ENCODE results near the gene TLCD1.

The TLCD1 gene

DNA sequence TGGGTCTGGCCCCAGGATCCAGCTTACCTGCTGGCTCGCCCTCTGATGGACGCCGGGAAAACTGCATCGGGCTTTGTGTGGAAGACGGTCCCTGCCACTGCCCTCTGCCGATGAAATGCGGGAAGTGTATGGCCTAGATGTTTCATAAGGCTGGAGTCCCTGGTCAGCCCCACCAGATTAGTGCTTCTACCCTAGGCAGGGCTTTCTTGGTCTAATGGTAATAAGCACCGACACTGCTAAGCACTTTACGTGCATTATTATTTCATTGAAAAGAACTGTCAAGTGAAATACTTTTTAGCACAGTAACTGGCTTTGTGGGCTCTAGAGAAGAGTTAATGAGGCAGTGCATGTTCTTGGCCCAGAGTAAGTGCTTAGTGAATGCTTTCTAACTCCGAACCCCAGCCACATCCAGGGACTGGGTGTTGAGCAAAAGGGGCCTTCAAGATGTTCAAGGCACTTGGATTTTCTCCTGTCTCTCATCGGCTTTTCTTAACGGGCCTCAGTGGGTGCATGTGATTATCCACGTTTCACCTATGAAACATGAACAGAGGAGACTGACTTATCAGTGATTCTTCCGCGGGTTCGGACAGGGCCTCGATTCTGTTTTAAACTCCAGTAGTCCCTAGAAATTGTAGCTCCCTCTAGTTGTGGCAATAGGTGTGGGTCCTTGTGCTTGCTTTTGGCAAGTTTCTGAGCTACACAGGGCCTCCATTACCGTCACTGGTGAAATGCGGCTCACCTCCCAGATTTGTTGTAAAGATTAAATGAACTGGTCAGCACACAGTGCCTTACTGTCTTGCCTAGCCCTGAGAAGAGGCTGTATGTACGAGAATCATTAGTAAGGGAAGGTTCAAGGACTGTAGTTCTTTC is 24.4 kb upstream of the TLCD1 start:
- DNase-seq (ENCODE audit: low read depth): peak; percentile 90
- TF ChIP-seq CTCF (conservative IDR thresholded peaks at IDR 0.05; ENCODE audit: low read length): peak; percentile 100
- no peak overlapping the region for H3K4me3 ChIP-seq (ENCODE audit: low read length)

DNA sequence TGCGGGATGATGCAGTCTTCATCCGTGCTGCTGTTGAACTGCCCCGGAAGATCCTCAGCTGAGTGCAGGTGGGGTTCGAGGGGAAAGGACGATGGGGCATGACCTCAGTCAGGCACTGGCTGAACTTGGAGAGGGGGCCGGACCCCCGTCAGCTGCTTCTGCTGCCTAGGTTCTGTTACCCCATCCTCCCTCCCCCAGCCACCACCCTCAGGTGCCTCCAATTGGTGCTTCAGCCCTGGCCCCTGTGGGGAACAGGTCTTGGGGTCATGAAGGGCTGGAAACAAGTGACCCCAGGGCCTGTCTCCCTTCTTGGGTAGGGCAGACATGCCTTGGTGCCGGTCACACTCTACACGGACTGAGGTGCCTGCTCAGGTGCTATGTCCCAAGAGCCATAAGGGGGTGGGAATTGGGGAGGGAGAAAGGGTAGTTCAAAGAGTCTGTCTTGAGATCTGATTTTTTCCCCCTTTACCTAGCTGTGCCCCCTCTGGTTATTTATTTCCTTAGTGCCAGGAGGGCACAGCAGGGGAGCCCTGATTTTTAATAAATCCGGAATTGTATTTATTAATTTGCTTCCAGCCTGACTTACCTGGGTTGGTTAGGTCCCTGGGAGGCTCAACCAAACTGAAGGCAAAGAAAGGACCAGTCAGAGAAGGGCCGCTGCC is 23.6 kb upstream of the TLCD1 start:
- no peak for TF ChIP-seq CTCF (conservative IDR thresholded peaks at IDR 0.05; ENCODE audit: low read length)
- DNase-seq (ENCODE audit: low read depth): no peak

DNA sequence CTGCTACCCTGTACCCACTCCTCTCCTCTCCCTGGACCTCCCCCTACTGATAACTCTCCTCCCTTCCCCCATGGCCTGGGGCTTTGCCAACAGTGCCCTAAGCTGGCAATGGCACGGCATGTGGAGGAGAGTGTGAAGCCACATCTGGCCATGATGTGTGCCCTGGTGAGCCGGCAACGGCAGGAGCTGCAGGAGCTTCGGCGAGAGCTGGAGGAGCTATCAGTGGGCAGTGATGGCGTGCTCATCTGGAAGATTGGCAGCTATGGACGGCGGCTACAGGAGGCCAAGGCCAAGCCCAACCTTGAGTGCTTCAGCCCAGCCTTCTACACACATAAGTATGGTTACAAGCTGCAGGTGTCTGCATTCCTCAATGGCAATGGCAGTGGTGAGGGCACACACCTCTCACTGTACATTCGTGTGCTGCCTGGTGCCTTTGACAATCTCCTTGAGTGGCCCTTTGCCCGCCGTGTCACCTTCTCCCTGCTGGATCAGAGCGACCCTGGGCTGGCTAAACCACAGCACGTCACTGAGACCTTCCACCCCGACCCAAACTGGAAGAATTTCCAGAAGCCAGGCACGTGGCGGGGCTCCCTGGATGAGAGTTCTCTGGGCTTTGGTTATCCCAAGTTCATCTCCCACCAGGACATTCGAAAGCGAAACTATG is 23.0 kb upstream of the TLCD1 start:
- no peak for TF ChIP-seq CTCF (conservative IDR thresholded peaks at IDR 0.05; ENCODE audit: low read length)
- no peak overlapping the region for H3K4me3 ChIP-seq (ENCODE audit: low read length)
- DNase-seq (ENCODE audit: low read depth): no peak

More for the DNA sequence above, 23.6 kb upstream of the TLCD1 start:
- no peak overlapping the region for H3K4me3 ChIP-seq (ENCODE audit: low read length)

DNA sequence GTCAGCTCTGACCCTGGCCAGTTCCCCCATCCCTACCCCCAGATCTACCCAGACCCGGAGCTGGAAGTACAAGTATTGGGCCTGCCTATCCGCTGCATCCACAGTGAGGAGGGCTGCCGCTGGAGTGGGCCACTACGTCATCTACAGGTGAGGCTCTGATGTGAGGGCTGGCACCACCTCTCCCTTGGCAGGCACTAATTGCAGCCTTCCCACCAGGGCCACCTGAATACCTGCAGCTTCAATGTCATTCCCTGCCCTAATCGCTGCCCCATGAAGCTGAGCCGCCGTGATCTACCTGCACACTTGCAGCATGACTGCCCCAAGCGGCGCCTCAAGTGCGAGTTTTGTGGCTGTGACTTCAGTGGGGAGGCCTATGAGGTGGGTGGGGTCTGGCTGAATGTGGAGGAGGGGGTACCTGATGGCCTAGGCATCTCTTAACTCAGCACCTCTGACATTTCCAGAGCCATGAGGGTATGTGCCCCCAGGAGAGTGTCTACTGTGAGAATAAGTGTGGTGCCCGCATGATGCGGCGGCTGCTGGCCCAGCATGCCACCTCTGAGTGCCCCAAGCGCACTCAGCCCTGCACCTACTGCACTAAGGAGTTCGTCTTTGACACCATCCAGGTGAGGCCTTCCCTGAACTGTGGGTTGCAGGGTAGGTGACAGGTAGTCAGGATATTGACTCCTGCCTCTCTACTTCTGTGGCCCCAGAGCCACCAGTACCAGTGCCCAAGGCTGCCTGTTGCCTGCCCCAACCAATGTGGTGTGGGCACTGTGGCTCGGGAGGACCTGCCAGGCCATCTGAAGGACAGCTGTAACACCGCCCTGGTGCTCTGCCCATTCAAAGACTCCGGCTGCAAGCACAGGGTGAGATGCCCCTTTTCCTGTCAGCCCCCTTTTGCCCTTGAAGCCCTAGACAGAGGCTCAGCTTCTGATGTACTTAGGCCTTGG is 22.0 kb upstream of the TLCD1 start:
- no peak overlapping the region for H3K4me3 ChIP-seq (ENCODE audit: low read length)

DNA sequence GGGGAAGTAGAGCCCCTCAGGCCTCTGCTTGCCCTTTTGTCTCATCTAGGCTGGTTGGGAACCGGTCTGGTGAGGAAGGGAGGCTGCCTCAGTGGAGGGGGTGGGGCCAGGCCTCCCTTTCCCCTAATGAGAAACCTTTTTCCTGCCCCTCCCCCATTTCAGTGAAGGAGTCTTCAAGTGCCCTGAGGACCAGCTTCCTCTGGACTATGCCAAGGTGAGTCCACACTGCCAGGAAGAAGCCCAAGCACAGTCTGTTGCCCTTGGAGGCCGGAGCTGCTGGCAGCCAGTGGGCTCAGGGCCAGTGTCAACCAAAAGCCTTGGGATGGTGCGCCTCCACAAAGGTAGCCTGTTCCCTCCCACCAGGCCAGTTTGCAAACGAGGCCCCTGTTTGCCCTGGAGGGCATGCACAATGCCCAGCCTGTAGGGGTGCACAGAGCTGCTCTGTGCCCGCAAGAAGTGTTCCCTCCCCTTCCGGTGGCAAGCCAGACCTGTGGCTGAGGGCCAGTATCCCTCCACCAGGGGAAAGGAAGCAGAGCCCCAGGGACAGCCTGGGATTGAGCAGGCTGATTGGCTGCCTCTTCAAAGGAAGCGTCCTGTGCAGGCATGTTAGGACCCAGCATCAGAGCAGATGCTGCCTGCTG is 21.1 kb upstream of the TLCD1 start:
- no peak overlapping the region for H3K4me3 ChIP-seq (ENCODE audit: low read length)
- no peak for TF ChIP-seq CTCF (conservative IDR thresholded peaks at IDR 0.05; ENCODE audit: low read length)
- DNase-seq (ENCODE audit: low read depth): no peak

More for the DNA sequence above, 22.0 kb upstream of the TLCD1 start:
- TF ChIP-seq CTCF (conservative IDR thresholded peaks at IDR 0.05; ENCODE audit: low read length): no peak
- DNase-seq (ENCODE audit: low read depth): no peak

DNA sequence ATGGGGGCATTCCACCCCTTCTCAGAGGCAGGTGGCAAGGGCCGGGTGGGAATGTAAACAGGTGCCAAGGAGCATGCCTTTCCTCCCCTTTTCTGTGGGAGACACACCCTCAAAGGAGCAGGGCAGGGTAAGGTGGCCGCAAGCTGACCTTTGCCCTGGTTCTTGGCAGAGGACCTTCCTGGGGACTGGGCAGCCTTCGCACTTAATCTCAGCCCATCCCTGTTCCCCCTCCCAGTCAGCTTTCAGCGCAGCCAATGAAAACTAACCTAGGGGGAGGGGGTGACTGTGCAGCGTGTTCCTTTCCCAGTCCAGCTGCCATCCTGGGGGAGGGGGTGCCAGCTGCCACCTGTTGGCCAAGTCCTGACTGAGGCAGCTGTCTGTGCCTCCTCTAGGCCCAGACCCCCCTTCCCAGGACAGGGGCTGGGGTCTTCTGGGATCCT is 20.6 kb upstream of the TLCD1 start:
- H3K4me3 ChIP-seq (ENCODE audit: low read length): peak overlapping the region; percentile 88
- DNase-seq (ENCODE audit: low read depth): no peak
- no peak for TF ChIP-seq CTCF (conservative IDR thresholded peaks at IDR 0.05; ENCODE audit: low read length)
